HFFc6 (cell line): ENCODE measurements around the gene TNNI2. TPM values are rescaled to one million over a fixed set of nuclear protein-coding genes. Genes with fewer than 3 reads are reported as not detected.

Source experiments
- DNase-seq: peaks from one replicate; pipeline ENCODE4 v3.0.0-alpha.2; 2018
- H3K27ac Mint-ChIP-seq: 2 replicates; pipeline ENCODE4 v1.8.0; 2020; ENCODE audit warnings: mild to moderate bottlenecking, mixed read lengths
- H3K27me3 Mint-ChIP-seq: 2 replicates; pipeline ENCODE4 v1.8.0; 2021; ENCODE audit warnings: mild to moderate bottlenecking, moderate library complexity, mixed read lengths; ENCODE audit not compliant: insufficient read depth
- H3K36me3 Mint-ChIP-seq: 2 replicates; pipeline ENCODE4 v1.8.0; 2021; ENCODE audit warnings: low read depth, mixed read lengths
- H3K4me1 Mint-ChIP-seq: 2 replicates; pipeline ENCODE4 v1.8.0; 2020; ENCODE audit warnings: low read depth, mixed read lengths
- H3K4me3 Mint-ChIP-seq: 2 replicates; pipeline ENCODE4 v1.8.0; 2020; ENCODE audit warnings: mild to moderate bottlenecking, moderate library complexity, mixed read lengths
- H3K9me3 Mint-ChIP-seq: 2 replicates; pipeline ENCODE4 v1.8.0; 2020; ENCODE audit warnings: mild to moderate bottlenecking, mixed read lengths
- microRNA-seq: library from miRNA; unstranded; fragments of <30 nt; microRNA quantifications from one replicate; pipeline ENCODE4, GENCODE V29; 2019
- total RNA-seq, 6 experiments: library from RNA; stranded (reverse); fragmentation: NEBNext Ultra II Directional; extraction: Animal tissue kit (Norgen Biotek cat#: 25700); gene quantifications; 2 replicates in 1 of 6; 3 replicates in 5 of 6; pipeline ENCODE4 v1.2.3, GENCODE V29; 2021
- TF ChIP-seq, protein P1 (sequence below): fragments of 200-600 bp; sonication (generic); IDR thresholded peaks from 2 replicates; pipeline ENCODE4 v1.5.0; 2021; ENCODE audit warnings: antibody characterized with exemption, mild to moderate bottlenecking

TNNI2 gene
- total RNA-seq, 6 experiments from 2014 or later, result not detected

DNA sequence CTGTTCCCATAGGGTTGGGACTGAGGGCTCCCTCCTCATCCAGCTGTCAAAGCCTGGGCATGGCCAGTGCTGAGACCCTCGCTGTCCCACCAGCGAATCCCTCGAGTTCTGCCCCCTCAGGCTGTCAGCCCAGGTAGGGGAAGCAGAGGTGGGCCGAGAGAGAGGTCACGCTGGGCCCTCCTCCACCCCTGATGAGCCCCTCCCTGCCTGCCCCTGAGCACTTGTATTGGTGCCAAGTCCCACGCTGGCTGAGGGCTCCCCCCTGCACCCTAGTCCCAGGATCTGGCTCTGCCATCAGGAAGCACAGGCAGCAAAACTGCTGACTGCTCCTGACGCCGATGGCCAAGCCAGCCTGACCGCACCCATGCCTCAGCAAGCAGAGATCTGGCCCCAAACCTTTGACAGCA lies 49.6 kb downstream of the TNNI2 start:
- Mint-ChIP-seq H3K36me3 (no peaks in the 10 kb centered on the region), H3K9me3 (no peaks in the 10 kb centered on the region), H3K4me1 (no peaks in the 10 kb centered on the region), H3K4me3 (no peak overlapping the region), H3K27ac (no peak overlapping the region), H3K27me3 (peaks cover 5% of the 10 kb centered on the region)
- no peak for DNase-seq
- TF ChIP-seq, protein P1, sequence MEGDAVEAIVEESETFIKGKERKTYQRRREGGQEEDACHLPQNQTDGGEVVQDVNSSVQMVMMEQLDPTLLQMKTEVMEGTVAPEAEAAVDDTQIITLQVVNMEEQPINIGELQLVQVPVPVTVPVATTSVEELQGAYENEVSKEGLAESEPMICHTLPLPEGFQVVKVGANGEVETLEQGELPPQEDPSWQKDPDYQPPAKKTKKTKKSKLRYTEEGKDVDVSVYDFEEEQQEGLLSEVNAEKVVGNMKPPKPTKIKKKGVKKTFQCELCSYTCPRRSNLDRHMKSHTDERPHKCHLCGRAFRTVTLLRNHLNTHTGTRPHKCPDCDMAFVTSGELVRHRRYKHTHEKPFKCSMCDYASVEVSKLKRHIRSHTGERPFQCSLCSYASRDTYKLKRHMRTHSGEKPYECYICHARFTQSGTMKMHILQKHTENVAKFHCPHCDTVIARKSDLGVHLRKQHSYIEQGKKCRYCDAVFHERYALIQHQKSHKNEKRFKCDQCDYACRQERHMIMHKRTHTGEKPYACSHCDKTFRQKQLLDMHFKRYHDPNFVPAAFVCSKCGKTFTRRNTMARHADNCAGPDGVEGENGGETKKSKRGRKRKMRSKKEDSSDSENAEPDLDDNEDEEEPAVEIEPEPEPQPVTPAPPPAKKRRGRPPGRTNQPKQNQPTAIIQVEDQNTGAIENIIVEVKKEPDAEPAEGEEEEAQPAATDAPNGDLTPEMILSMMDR, result no peak

DNA sequence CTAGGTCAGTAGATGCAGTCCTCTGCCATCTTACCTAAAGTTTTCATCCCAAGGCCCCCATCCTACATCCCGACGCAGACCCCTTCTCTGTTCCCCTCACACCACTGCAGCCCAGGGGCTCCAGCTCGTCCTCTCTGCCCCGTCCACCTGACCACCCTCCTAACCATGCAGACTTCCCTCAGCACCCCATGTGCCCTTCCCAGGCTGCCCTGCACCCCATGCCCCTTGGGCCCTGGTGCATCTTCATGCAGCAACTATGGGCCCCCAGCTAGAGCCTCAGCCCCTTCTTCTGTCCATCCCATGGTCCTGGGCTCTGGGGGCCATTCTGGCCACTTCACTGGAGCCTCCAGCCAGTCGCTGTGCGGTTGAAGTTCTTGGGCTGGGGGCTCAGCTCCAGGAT lies 50.0 kb downstream of the TNNI2 start:
- no peak for DNase-seq
- TF ChIP-seq, protein P1, result no peak
- Mint-ChIP-seq H3K27me3 (peaks cover 5% of the 10 kb centered on the region), H3K4me3 (no peak overlapping the region), H3K4me1 (no peaks in the 10 kb centered on the region), H3K27ac (no peak overlapping the region), H3K36me3 (no peaks in the 10 kb centered on the region), H3K9me3 (no peaks in the 10 kb centered on the region)

DNA sequence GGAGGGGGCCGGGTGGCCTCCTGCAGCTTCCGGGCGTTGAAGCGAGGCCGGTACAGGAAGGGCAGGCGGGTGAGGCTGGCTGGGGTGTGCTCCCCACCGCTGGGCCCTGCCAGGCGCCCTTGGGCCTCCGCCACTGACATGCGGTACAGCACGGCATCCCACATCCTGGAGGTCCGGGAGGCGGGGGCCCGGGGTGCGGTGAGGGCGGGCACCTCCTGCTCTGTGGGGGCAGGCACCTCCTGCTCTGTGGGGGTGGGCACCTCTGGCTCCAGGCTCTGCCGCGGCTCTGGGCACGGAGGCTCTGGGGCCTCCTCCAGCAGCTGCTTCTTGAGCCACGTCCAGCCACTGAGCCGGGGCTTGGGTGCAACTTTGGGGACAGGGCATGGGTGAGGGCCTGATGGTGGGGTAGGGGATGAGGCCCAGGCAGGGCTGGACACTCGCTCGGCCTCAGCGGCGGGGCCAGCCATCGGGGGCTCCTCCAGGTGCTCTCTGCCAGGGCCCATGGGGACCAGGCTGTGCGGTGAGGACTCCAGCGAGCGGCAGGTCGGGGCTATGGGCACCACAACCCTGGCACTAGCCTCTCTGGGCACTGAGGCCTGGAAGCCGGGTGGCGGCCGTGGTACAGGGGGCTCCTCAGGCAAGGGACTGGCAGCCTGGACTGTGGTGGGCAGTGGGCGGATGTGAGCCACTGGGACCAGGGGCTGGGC lies 50.6 kb downstream of the TNNI2 start:
- Mint-ChIP-seq H3K4me1 (no peaks in the 10 kb centered on the region), H3K27ac (no peak overlapping the region), H3K9me3 (no peaks in the 10 kb centered on the region), H3K36me3 (no peaks in the 10 kb centered on the region), H3K4me3 (no peak overlapping the region), H3K27me3 (peaks cover 5% of the 10 kb centered on the region)
- TF ChIP-seq, protein P1, result no peak
- no peak for DNase-seq

DNA sequence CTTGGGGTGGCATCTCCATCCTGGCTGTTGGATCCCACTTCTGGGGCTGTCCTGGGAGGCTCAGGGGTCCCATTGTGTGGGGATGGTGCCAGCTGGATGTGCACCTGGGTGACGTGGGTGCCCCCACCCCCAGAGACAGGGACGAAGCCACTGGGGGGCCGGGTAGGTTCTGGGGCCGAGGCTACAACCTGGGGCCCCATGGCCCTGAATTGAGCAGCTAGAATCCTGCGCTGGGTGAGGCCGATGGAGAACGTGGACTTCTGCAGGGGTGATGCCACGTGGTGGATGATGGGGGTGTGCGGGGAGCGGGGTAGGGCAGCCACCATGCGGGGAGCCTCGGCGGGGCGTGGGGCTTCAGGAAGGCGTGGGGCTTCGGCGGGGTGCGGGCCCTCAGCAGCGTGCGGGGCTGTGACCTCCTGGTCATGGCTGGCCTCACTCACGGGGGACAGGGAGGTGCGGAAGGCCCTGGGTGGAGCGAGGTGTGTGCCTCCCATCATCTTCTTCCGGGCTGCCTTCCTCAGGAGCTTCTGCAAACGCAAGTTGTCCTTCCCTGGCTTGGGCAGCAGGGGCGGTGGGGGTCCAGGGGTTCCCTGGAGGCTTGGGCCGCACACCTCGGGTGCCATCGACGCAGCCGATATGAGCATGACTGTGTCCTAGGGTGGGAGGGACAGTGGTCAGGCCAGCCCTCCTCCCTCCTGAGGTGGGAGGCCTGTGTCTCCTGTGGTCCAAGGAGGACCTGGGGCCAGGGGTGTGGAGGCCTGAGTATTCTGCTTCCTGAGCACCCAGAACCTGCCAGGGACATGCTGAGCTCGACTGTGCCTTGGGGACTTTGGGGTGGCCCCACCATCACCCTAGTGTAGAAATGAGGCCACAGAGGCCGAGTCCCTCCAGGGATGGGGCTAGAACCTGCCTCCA lies 51.4 kb downstream of the TNNI2 start:
- H3K27ac Mint-ChIP-seq, result no peak overlapping the region
- no peak for DNase-seq
- H3K4me1 Mint-ChIP-seq, result no peaks in the 10 kb centered on the region
- H3K4me3 Mint-ChIP-seq, result no peak overlapping the region
- TF ChIP-seq, protein P1, result no peak
- no peaks in the 10 kb centered on the region for H3K9me3 Mint-ChIP-seq
- H3K27me3 Mint-ChIP-seq, result peaks cover 13% of the 10 kb centered on the region
- H3K36me3 Mint-ChIP-seq, result no peaks in the 10 kb centered on the region

Small RNA genes within 50 kb of the gene (microRNA-seq; reads per million reads assigned to microRNA genes)
- gene MIR4298, result not detected
- not detected for gene MIR7847

Other genes with a start within 250 kb of the TNNI2 start
- gene KRTAP5-2, start 240.7 kb upstream of the TNNI2 start, total RNA-seq, result not detected
- gene KRTAP5-3, start 230.5 kb upstream of the TNNI2 start, total RNA-seq, result not detected
- not detected for gene KRTAP5-4, start 216.8 kb upstream of the TNNI2 start, total RNA-seq
- not detected for gene KRTAP5-5, start 209.2 kb upstream of the TNNI2 start, total RNA-seq
- not detected for gene KRTAP5-6, start 141.8 kb upstream of the TNNI2 start, total RNA-seq
- gene IFITM10, start 88.4 kb upstream of the TNNI2 start, total RNA-seq, result under 1 TPM; 0.21 to 0.71 (median 0.45) TPM
- gene CTSD, start 75.1 kb upstream of the TNNI2 start, total RNA-seq, result 100 to 1,000 TPM; 212 to 240 (median 229) TPM
- not detected for gene SYT8, start 4.0 kb upstream of the TNNI2 start, total RNA-seq
- gene LSP1, start 14.1 kb downstream of the TNNI2 start, total RNA-seq, result 1 to 10 TPM in 1 of 6 experiments, under 1 TPM in 3, not detected in 2; 0.18 to 2.6 (median 0.27) TPM
- gene PRR33, start 52.9 kb downstream of the TNNI2 start, total RNA-seq, result not detected
- gene TNNT3, start 80.7 kb downstream of the TNNI2 start, total RNA-seq, result not detected
- 100 to 1,000 TPM in 4 of 6 experiments, 10 to 100 TPM in 2; 83.8 to 116 (median 110) TPM for gene MRPL23, start 108.4 kb downstream of the TNNI2 start, total RNA-seq
- under 1 TPM in 2 of 6 experiments, not detected in 4; 0.25 to 0.33 TPM for gene H19, start 158.9 kb downstream of the TNNI2 start, total RNA-seq